Gastrocnemius medialis (tissue), 4 donors: ENCODE data around the gene DRP2.

Source experiments
- POLR2A ChIP-seq, 2 donors: fragments of 450-650 bp; IDR thresholded peaks; one replicate each; pipeline ENCODE4 v1.6.1; 2017; ENCODE audit warnings: antibody characterized with exemption in 2 of 2, mild to moderate bottlenecking in 2 of 2, moderate library complexity in 2 of 2
- TF ChIP-seq, protein P1 (sequence below), 5 experiments: fragments of 450-650 bp in 3 of 5; fragments of 200-600 bp in 2 of 5; sonication (generic) in 2 of 5; IDR thresholded peaks in 4 of 5; conservative IDR thresholded peaks in 1 of 5; 1 replicate in 4 of 5; 2 replicates in 1 of 5; pipeline ENCODE4 v1.5.1; 2016 to 2019; ENCODE audit warnings: antibody characterized with exemption in 5 of 5, mild to moderate bottlenecking in 3 of 5, moderate library complexity in 3 of 5

DNA sequence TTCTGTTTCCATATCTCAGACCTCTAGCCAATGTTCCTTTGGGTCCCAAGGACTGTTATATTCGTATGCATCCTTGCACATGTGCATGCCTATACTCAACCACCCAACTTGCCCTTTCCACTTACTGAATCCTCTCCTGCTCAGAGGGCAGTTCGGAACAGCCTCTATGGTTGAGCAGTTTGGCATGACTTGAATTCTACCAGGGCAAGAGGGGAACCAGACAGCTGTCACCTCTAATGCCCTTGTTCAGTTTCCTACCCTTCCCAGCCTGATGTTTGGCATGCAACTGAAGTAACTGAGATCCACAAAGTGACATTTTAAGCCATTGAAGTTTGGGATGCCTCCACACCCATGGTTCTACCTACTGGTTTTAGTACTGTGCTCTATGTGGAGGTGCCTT is 17.5 kb downstream of the DRP2 start:
- no peak for TF ChIP-seq POLR2A (IDR thresholded peaks at IDR 0.05)
- TF ChIP-seq, protein P1, sequence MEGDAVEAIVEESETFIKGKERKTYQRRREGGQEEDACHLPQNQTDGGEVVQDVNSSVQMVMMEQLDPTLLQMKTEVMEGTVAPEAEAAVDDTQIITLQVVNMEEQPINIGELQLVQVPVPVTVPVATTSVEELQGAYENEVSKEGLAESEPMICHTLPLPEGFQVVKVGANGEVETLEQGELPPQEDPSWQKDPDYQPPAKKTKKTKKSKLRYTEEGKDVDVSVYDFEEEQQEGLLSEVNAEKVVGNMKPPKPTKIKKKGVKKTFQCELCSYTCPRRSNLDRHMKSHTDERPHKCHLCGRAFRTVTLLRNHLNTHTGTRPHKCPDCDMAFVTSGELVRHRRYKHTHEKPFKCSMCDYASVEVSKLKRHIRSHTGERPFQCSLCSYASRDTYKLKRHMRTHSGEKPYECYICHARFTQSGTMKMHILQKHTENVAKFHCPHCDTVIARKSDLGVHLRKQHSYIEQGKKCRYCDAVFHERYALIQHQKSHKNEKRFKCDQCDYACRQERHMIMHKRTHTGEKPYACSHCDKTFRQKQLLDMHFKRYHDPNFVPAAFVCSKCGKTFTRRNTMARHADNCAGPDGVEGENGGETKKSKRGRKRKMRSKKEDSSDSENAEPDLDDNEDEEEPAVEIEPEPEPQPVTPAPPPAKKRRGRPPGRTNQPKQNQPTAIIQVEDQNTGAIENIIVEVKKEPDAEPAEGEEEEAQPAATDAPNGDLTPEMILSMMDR (IDR thresholded peaks at IDR 0.05 in 4 of 5, conservative IDR thresholded peaks at IDR 0.05 in 1 of 5) = no peak
